Activated T-cell treated with anti-CD3 and anti-CD28 coated beads for 1 hour (primary cell): ENCODE results near the gene PAGR1.
"Not testable (repeated sequence)": the region's sequence is repeated elsewhere in the genome, so short reads cannot be mapped to it uniquely, and the experiment has no call there.

ENCODE experiments used
- DNase-seq: peaks from one replicate; pipeline ENCODE4 v3.0.0-alpha.2; 2020; ENCODE audit warnings: low read depth

PAGR1 gene

GRCh38 chr16:29815793-29816693 is at the start of gene PAGR1:
TSS of gene PAGR1 (plus strand) at chr16:29816152. CDS start at chr16:29816526, 374 bp downstream.
- peak; percentile 95 for DNase-seq

- DNase-seq, result no peak
Measured at GRCh38 chr16:29766571-29766970, 49.4 kb upstream of the PAGR1 start.

GRCh38 chr16:29767062-29767461 is 48.9 kb upstream of the PAGR1 start:
- DNase-seq, result no peak

- DNase-seq, result no peak
Measured at GRCh38 chr16:29769507-29769906, 46.4 kb upstream of the PAGR1 start.

- no peak for DNase-seq
Measured at GRCh38 chr16:29770250-29770929, 45.6 kb upstream of the PAGR1 start.

- not testable (repeated sequence) for DNase-seq
Measured at GRCh38 chr16:29772330-29772729, 43.6 kb upstream of the PAGR1 start.

GRCh38 chr16:29774730-29775129 is 41.2 kb upstream of the PAGR1 start:
- DNase-seq, result no peak

- DNase-seq, result no peak
Measured at GRCh38 chr16:29775742-29776408, 40.1 kb upstream of the PAGR1 start.

GRCh38 chr16:29777576-29778350 is 38.2 kb upstream of the PAGR1 start, which contains the start of gene ZG16:
TSS of gene ZG16 (plus strand) at chr16:29778256. CDS start at chr16:29779267, 1,011 bp downstream.
- no peak for DNase-seq

- no peak for DNase-seq
Measured at GRCh38 chr16:29779474-29779873, 36.5 kb upstream of the PAGR1 start.

- DNase-seq, result not testable (repeated sequence)
Measured at GRCh38 chr16:29783094-29783953, 32.6 kb upstream of the PAGR1 start.

- no peak for DNase-seq
Measured at GRCh38 chr16:29784157-29784556, 31.8 kb upstream of the PAGR1 start.

GRCh38 chr16:29784901-29785500 is 31.0 kb upstream of the PAGR1 start:
- peak; percentile 65 for DNase-seq

- DNase-seq, result not testable (repeated sequence)
Measured at GRCh38 chr16:29787155-29787554, 28.8 kb upstream of the PAGR1 start.

GRCh38 chr16:29789775-29790182 is 26.2 kb upstream of the PAGR1 start:
- DNase-seq, result no peak

- peak; percentile 100 for DNase-seq
Measured at GRCh38 chr16:29790183-29790948, 25.6 kb upstream of the PAGR1 start, which contains the start of gene KIF22. TSS of gene KIF22 (plus strand) at chr16:29790751. CDS start at chr16:29790760, 9 bp downstream.

GRCh38 chr16:29790949-29791844 is 24.8 kb upstream of the PAGR1 start:
- no peak for DNase-seq
